Activated T-cell treated with anti-CD3 and anti-CD28 coated beads for 24 hours (primary cell): Measurements from ENCODE around the gene VPS18.

Source experiments
- DNase-seq: peaks from one replicate; pipeline ENCODE4 v3.0.0-alpha.2; 2020; ENCODE audit warnings: low read depth

The VPS18 gene

DNA sequence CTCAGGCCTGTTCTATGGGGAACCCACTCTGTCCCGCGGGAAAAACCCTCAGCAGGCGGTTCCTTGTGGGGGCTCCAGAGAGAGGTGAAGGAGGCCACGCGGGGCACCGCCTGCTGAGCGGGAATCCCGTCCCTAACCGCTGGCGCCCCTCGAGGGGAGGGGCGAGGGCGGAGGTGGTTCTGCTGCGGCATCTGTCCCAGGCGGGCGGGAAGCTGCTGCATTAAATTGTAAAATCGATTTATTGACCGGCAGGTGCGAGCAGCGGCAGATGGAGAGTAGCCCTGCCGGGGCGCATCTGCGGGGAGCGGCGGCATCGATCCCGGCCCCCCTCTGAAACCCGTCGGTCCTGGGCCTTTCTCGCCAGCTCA is 31.2 kb downstream of the VPS18 start:
- no peak for DNase-seq

DNA sequence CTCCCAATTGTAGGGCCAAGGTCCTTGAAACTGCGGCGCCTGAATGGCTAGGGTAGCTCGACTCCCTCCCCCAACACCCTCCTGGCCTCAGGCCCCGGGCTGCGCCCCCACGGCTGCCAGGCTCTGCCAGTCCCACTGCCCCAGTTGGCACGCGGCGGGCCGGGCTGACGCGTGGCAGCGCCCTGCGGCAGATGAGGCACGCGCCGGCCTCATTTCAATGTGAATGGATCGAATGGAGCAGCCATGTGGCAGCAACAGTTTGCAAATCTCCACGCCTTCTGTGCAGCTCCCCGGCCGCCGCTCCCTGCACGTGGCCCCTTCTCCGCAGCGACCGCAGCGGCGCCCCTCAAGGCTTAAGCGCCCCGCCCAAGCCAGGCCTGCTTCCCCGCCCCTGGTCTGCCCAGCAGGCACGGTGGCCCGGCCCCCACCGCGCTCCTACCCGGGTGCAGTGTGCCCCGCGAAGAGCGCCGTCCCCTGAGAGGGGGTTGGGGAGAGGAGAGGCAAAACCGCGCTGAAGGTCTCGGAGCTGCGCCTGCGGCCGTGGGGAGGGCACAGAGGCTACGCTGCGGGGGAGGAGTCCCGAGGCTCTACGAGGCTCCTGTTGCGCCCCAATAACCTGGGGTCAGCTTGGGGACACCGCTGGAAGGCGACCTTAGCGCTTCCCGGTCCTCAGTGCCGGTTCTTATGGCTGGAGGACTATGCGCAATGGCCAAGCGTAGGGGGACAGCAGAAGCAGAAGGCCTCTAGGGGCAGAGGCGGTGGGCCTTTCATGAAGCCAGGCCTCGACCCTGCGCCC is 31.8 kb downstream of the VPS18 start:
- DNase-seq: no peak

DNA sequence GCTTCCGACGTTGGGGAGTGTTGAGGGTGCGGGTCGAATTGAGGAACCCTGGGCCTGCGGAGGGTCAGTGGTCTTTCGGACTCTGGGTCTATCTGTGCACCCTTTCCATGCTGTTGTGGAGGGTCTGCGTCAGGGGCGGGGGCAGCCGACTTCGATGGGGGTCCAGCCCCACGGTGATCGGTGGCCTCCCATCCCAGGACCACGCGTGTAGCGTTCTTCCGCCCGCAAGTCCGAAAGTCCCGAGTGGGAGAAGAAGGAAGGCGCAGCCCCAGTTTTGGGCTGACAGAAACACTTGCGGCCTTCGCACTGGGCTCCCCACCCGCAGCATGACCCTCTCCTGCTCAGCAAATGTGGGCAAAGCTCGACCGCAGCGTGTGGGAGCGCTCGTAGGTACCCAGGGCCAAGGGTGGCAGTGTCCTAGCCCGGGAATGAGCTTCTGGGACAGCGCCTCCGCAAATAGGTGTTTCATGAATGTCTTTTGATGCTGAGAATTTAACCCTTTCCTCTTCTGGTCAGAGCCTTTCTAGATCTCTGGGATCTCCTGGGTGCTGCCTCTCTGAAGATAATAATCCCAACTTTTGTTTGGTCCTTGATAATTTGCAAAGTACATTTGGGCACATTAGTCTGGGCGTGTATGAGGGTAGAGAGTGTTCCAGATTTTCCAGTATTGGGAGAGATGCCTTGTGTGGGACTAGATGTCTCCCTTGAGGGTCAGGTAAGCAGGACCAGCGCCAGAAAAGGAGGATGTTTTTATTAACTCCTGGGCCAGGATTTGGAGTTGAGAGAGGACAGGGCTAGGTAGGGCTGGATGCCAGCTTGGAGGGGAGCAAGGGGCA is 32.6 kb downstream of the VPS18 start:
- no peak for DNase-seq

DNA sequence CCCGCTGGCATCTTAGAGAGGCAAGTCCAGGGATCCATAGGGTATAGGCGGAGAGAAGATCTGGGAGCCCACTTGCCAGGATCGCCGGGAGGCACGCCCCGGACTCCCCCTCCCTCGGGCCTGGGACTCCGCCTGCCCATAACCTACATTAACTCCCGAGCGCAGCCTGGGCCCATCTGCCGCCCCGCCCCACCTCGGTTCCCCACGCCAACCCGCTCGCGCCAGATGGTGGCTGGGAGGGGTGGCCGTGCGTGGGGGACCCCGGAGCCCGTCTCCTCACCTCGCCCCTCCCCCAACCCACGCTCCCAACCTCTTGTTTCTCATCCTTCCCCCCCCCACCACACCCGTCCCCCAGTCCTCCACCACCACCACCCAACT is 33.2 kb downstream of the VPS18 start:
- no peak for DNase-seq

DNA sequence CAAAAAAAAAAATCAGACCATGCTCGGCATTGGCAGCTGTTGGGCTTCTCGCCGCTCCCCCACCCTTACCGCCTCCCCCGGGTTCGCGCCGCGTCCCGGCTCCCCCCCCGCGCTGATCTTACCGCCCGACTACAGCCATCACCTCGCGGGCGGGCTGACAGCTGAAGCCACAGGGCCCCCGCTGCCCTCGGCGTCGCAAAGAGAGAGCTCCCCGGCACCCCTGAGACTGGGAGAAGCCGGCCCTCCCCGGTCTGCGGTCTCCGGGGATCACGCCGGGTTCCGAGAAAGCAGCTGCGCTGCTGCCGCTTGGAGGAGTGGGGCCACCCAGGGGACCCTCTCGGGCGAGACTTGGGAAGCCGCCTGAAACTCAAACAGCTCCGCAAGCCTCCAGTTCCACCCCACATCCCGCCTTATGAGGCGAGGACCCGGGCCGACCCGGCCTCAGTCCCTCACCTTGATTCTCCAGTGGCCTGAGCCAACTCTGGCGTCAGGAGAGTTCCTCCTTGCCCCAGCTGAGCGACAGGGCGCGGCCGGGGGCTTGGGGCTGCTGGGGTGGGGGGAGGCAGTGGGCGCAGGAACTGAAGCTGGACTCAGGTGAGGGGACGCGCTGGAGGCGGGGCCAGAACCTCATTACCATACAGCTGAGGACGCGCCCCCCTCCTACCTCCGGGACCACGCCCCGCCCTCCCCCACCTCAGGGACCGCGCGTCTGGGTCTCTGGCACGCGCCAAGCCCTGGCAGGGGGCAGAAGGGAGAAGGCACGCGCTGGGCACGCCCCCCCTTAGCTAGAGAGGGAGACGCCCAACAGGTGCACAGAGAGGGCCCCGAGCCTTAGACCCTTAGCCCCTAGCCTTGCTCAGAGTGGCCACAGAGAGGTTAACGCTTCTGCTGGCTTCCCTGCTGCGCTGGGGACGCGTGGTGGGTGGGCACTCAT is 33.9 kb downstream of the VPS18 start:
- DNase-seq: no peak

DNA sequence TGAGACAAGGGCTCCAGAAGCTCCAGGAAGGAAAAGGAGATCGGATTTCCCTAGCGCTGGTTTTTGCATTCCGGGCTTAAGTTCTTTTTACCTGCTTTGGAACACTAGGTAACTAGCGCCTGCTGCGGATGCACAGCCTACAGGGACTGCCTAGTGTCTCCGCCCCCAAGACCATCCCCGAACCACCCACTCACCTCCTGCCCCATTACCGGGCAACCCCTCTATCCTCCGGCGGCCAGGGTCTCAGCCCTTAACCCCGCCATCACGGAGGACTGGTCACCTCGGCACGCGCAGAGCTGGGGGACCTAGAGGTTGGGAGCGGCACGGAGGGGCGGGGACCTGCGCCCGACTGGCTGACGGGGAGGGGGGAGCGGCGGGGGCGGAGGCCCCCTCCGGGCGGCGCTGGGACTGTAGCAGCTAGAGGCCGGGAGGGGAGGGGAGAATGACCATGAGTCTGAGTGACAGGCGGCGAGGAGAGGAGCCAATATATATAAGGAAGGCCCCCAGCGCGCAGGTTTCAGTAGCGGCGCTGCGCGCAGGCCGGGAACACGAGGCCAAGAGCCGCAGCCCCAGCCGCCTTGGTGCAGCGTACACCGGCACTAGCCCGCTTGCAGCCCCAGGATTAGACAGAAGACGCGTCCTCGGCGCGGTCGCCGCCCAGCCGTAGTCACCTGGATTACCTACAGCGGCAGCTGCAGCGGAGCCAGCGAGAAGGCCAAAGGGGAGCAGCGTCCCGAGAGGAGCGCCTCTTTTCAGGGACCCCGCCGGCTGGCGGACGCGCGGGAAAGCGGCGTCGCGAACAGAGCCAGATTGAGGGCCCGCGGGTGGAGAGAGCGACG is 34.8 kb downstream of the VPS18 start, which contains the start of gene DLL4:
Gene DLL4 (plus strand): TSS at position 520 of the 839 bp plus-strand sequence. CDS start 329 bp downstream, outside the sequence.
- no peak for DNase-seq

DNA sequence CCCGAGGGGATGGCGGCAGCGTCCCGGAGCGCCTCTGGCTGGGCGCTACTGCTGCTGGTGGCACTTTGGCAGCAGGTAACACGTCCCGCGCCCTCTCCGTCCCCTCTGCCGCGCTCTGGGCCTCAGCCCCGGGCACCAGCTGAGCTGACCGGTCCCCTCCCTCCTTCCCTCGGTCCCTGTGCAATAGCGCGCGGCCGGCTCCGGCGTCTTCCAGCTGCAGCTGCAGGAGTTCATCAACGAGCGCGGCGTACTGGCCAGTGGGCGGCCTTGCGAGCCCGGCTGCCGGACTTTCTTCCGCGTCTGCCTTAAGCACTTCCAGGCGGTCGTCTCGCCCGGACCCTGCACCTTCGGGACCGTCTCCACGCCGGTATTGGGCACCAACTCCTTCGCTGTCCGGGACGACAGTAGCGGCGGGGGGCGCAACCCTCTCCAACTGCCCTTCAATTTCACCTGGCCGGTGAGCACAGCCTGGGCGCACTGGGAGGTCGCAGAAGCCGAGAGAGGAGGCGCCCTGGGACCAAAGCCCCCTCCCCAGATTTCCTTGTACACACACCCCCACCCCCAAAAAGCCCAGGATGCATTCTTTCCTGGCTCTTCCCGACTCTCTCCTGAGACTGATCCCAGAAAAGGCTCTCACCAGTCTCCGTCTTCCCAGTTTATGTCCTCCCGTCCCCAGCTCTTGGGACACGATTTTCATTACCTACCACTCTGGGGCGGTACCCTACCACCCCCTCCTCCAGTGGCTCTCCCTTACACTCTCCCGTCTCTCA is 35.6 kb downstream of the VPS18 start:
- DNase-seq: no peak

DNA sequence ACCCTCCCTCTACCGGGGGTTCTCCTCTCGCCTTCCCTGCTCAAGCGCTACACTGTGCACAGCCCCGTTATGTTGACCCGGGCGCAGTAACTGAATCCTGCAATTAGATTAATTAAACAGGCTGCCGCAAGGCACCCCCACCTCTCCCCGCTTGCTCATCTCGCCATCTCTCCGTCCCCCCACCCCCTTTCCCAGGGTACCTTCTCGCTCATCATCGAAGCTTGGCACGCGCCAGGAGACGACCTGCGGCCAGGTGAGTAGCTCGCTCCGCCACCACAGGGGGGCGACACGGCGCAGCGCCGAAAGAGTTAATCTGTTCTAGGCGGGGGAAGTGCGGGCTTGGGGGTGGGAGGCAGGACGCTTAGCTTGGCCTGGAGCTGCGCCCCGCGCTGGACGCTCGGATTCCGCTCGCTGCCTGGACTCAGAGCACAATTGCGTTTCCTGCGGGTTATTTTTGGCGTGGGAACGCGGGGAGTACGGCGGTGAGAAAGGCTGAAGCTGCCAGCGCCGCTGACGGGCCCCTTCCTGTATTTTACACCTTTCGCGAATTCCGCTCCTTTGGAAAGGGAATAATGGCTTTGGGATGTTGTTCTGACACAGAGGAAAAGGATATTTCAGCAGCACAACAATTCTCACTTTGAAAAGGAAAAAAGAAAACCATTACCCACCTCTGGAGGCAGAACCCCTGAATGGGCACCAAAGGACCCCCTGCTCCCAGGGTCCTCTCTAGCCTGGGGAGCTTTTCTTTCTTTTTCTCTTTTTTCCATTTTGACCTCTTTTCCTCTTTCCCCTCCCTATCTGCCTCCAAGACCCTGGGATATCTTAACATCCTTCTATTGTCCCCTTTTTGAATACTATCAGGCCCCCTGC is 36.4 kb downstream of the VPS18 start:
- no peak for DNase-seq

DNA sequence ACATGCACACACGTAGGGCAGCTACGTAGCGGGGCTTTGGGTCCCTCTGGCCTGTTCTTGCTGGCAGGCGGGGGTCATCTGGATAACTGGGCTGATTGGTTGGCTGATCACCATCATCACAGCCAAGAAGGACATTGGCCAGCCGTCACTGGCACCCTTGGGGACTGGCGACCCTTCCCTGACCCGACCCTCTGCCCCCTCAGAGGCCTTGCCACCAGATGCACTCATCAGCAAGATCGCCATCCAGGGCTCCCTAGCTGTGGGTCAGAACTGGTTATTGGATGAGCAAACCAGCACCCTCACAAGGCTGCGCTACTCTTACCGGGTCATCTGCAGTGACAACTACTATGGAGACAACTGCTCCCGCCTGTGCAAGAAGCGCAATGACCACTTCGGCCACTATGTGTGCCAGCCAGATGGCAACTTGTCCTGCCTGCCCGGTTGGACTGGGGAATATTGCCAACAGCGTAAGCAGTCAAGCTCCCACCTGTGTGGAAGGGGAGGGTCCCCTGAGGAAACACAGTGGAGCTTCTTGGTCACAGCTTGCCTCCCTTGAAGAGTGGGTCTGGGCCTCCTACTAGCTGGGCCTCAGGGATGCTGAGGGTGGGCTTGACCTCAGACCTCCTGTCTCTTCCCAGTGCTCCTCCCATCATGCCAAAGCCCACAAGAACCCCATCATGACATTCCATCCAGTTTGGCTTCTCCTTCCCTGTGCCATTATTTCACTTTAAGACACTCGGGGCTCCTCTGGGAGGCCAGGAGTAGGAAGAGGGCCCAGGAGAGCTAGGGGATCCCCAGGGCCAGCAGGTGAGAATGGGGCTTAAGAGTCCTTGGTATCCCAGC is 37.3 kb downstream of the VPS18 start:
- no peak for DNase-seq

DNA sequence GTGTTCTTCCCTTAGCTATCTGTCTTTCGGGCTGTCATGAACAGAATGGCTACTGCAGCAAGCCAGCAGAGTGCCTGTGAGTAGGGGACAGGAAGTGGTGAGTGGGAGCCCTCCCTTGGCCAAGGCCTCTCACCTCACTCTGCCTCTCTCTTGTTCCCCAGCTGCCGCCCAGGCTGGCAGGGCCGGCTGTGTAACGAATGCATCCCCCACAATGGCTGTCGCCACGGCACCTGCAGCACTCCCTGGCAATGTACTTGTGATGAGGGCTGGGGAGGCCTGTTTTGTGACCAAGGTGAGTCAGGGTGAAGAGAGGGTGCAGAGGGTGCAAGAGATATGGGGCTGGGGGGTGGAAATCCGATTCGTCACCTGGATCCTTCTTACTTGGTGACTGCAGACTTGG is 37.9 kb downstream of the VPS18 start:
- DNase-seq: no peak

DNA sequence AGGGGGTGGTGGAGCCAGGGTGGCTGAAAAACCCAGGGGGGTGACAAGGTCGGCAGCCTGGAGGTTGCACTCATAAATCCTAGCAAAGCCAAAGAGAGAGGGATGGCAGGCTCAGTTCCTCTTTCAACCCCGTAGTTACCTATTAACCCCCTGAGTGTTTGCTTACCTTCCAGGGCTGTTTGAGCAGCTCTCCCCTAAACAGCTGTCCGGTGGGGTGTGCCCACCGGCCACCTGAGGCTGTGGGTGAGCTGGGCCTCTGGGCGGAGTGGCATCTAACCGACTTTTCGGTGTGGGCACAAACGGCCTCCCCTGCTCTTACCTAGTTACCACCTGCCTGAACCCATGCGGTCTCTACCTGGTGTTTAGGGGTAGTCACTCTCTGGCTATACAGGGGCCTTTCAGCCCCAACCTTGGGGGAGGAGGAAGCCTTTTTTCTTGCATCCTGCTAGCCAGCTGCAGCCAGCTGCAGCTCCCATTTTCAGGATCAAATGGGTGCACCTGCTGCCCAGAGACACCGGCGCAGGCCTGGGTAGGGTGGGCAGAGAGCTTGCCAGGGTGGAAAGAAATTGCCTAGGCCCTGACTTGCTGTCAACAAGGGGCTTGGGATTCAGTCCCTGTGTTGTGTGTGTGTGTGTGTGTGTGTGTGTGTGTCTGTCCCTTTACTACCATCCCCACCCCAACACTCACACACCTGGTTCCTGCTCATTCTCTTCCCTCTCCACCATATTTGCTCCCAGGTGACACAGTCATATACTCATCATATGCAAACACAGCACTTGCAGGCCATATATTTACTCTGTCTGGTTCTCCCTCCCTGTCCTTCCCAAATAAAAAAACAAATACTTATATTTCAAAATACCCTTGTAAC is 38.6 kb downstream of the VPS18 start:
- DNase-seq: no peak

DNA sequence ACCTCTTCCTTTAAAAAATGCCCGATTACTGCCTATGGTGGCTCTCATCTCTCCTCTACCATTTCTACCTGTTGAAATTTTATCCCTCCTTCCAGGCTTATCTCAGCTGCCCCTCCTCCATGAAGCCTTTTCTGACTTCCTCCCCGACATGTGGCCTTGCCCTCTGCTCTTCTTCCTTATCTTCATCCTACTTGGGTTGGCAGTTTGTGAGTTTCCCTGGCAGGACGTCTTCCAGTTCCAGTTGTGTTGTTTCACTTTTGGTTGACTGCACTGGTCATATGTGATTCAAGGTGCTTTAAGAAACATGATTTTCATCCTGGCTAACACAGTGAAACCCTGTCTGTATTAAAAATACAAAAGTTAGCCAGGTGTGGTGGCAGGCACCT is 39.3 kb downstream of the VPS18 start:
- DNase-seq: no peak

DNA sequence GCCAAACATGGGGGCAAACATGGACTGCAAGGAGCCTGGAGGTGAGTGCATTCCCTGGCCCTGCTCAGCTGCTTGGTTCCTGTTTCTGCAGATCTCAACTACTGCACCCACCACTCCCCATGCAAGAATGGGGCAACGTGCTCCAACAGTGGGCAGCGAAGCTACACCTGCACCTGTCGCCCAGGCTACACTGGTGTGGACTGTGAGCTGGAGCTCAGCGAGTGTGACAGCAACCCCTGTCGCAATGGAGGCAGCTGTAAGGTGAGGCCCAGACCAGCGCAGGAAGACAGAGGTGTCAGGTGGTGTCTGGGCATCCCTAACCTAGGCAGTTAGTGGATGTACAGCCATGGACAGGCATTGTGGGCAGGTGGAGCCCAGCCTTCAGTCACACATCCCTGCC is 40.2 kb downstream of the VPS18 start:
- no peak for DNase-seq

DNA sequence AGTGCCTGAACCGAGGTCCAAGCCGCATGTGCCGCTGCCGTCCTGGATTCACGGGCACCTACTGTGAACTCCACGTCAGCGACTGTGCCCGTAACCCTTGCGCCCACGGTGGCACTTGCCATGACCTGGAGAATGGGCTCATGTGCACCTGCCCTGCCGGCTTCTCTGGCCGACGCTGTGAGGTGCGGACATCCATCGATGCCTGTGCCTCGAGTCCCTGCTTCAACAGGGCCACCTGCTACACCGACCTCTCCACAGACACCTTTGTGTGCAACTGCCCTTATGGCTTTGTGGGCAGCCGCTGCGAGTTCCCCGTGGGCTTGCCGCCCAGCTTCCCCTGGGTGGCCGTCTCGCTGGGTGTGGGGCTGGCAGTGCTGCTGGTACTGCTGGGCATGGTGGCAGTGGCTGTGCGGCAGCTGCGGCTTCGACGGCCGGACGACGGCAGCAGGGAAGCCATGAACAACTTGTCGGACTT is 42.0 kb downstream of the VPS18 start:
- DNase-seq: no peak

DNA sequence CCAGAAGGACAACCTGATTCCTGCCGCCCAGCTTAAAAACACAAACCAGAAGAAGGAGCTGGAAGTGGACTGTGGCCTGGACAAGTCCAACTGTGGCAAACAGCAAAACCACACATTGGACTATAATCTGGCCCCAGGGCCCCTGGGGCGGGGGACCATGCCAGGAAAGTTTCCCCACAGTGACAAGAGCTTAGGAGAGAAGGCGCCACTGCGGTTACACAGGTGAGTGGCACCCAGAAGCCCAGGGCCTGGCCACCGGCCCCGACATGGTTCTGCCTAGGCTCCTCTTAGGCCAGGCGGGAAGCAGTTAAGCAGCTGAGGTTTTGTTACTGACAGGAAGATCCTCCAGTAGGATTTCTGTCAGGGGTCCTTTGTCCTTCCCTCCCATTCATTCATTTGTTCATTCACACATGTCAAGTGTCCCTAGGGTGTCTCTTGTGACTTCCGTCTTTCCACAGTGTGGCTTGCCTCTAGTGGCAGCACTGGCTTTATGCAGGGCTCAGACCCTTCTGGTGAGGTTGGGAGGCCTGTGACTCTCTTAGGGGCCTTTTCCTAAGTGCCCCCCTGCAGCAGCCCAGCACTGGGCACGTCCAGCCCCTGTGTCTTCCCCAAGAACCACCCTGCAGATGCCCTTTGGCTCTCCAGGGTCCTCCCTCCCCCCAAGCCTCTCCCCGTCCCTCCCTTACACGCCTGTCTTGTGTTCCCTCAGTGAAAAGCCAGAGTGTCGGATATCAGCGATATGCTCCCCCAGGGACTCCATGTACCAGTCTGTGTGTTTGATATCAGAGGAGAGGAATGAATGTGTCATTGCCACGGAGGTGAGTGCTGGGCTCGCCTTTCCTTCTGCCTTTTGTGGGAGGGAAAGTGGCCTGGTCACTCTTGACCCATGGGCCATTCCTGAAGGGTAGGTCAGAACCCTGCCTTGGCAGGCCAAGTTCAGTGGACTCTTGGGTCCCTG is 42.7 kb downstream of the VPS18 start:
- DNase-seq: no peak

DNA sequence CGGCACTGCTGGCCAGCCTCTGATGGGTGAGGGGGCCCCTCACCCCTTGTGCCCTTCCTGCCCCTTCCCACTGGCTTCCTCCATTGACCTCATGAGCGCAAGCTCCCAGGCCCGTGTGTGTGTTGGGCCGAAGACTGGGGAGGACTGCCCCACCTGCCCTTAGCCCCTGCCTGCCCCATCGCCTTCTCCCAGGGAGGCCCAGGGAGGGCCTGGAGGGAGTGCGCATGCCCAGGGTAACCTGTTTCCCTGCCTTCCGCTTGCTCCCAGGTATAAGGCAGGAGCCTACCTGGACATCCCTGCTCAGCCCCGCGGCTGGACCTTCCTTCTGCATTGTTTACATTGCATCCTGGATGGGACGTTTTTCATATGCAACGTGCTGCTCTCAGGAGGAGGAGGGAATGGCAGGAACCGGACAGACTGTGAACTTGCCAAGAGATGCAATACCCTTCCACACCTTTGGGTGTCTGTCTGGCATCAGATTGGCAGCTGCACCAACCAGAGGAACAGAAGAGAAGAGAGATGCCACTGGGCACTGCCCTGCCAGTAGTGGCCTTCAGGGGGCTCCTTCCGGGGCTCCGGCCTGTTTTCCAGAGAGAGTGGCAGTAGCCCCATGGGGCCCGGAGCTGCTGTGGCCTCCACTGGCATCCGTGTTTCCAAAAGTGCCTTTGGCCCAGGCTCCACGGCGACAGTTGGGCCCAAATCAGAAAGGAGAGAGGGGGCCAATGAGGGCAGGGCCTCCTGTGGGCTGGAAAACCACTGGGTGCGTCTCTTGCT is 43.7 kb downstream of the VPS18 start:
- no peak for DNase-seq
